Natural killer cell (primary cell): ENCODE measurements around the gene ZNF334. TPM values are rescaled to one million over a fixed set of nuclear protein-coding genes. Genes with fewer than 3 reads are reported as not detected.

Experiments used
- ATAC-seq, 3 donors: fragments of 150-1000 bp in 2 of 3; fragments of 200-7000 bp in 1 of 3; cut with Tn5 transposase; 1 replicate in 1 of 3; 2 replicates in 2 of 3; pipeline ENCODE4 v1.10.0; 2021; ENCODE audit warnings: mild to moderate bottlenecking in 2 of 3, moderate library complexity in 2 of 3
- DNase-seq, 2 donors: peaks; one replicate each; pipeline versions ENCODE4 v3.0.0 to v3.0.0-alpha.2; 2013 to 2021; ENCODE audit warnings: mixed read lengths in 1 of 2
- H3K27ac ChIP-seq: one replicate; pipeline ENCODE4 v1.5.1; 2013; ENCODE audit warnings: mild to moderate bottlenecking, low read length
- H3K27me3 ChIP-seq: one replicate; pipeline ENCODE4 v1.6.1; 2013; ENCODE audit warnings: low read length; ENCODE audit not compliant: control insufficient read depth, insufficient read depth
- H3K36me3 ChIP-seq: one replicate; pipeline ENCODE4 v1.6.1; 2013; ENCODE audit warnings: low read length; ENCODE audit not compliant: control insufficient read depth, insufficient read depth
- H3K4me1 ChIP-seq: one replicate; pipeline ENCODE4 v1.6.1; 2013; ENCODE audit warnings: low read length; ENCODE audit not compliant: control insufficient read depth, insufficient read depth
- H3K4me3 ChIP-seq: one replicate; pipeline ENCODE4 v1.5.1; 2013; ENCODE audit warnings: low read length
- H3K9me3 ChIP-seq: one replicate; pipeline ENCODE4 v1.6.1; 2013; ENCODE audit warnings: low read length; ENCODE audit not compliant: control insufficient read depth, insufficient read depth
- H3K27ac Mint-ChIP-seq, 2 donors: one replicate each; pipeline ENCODE4 v1.8.0; 2022; ENCODE audit warnings: mild to moderate bottlenecking in 2 of 2, mixed read lengths in 2 of 2, moderate library complexity in 1 of 2
- H3K27me3 Mint-ChIP-seq, 2 donors: one replicate each; pipeline ENCODE4 v1.8.0; 2022; ENCODE audit warnings: low read depth in 2 of 2, mixed read lengths in 2 of 2
- H3K36me3 Mint-ChIP-seq: one replicate; pipeline ENCODE4 v1.8.0; 2022; ENCODE audit warnings: mixed read lengths
- H3K4me1 Mint-ChIP-seq, 2 donors: one replicate each; pipeline ENCODE4 v1.8.0; 2022; ENCODE audit warnings: mixed read lengths in 2 of 2
- H3K4me3 Mint-ChIP-seq: one replicate; pipeline ENCODE4 v1.8.0; 2022; ENCODE audit warnings: mild to moderate bottlenecking, moderate library complexity, mixed read lengths
- H3K9me3 Mint-ChIP-seq, 2 donors: one replicate each; pipeline ENCODE4 v1.8.0; 2022; ENCODE audit warnings: mixed read lengths in 2 of 2
- WGBS: methylation state at CpG from one replicate; pipeline ENCODE4 v1.1.7; 2013; ENCODE audit warnings: missing lambda C conversion rate; ENCODE audit not compliant: insufficient coverage; 5-methylcytosine and 5-hydroxymethylcytosine counted together
- intact Hi-C: fragments of 100-400 bp; cut with micrococcal nuclease; formaldehyde crosslinking; loops from one replicate; pipeline ENCODE4 v1.14.2; 2022
- total RNA-seq, 4 donors: library from RNA; stranded (reverse); fragments of 120-200 nt in 1 of 4; gene quantifications; one replicate each; pipeline versions ENCODE4 v1.2.3 to v1.2.4, GENCODE V29; 2013 to 2022
- TF ChIP-seq, protein P1 (sequence below): fragments of 200-600 bp; IDR thresholded peaks from one replicate; pipeline ENCODE4 v1.8.0; 2022; ENCODE audit warnings: antibody characterized with exemption

The ZNF334 gene
- total RNA-seq, 3 donors from 2014 or later (not counting 1 experiment from before 2014, with no cell fraction given) = 0.43 to 0.59 (median 0.43) TPM

DNA sequence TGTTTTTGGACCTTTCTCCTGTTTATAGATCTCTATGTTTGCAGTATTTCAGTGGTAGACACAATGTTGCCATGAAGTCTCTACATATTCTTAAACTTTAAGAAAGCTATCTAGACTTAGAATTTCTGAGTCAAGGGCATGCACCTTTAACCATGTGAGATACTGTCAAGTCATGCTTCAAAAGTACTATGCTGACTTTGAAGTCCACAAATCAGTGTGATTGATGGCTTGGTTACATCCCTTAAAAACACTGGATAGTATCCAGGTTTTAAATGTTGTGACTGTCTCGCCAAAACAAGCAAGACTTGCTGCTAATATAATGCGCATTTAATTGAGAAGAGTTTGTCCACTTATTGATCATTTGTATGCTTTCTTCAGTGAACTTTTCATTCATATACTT lies 30.5 kb downstream of the ZNF334 start:
- WGBS = 100% methylated on average over 1 of the region's 2 CpGs
- Mint-ChIP-seq H3K4me3 (no peak overlapping the region), H3K27ac (no peak overlapping the region), H3K4me1 (no peaks in the 10 kb centered on the region), H3K27me3 (peaks cover 26 to 73% of the 10 kb centered on the region in 2 donors), H3K36me3 (no peaks in the 10 kb centered on the region), H3K9me3 (no peaks in the 10 kb centered on the region)
- Histone ChIP-seq H3K9me3 (no peaks in the 10 kb centered on the region), H3K4me3 (no peak overlapping the region), H3K27me3 (no peaks in the 10 kb centered on the region), H3K4me1 (no peaks in the 10 kb centered on the region), H3K36me3 (no peaks in the 10 kb centered on the region), H3K27ac (no peak overlapping the region)
- ATAC-seq (no peak), DNase-seq (no peak)
- TF ChIP-seq, protein P1, sequence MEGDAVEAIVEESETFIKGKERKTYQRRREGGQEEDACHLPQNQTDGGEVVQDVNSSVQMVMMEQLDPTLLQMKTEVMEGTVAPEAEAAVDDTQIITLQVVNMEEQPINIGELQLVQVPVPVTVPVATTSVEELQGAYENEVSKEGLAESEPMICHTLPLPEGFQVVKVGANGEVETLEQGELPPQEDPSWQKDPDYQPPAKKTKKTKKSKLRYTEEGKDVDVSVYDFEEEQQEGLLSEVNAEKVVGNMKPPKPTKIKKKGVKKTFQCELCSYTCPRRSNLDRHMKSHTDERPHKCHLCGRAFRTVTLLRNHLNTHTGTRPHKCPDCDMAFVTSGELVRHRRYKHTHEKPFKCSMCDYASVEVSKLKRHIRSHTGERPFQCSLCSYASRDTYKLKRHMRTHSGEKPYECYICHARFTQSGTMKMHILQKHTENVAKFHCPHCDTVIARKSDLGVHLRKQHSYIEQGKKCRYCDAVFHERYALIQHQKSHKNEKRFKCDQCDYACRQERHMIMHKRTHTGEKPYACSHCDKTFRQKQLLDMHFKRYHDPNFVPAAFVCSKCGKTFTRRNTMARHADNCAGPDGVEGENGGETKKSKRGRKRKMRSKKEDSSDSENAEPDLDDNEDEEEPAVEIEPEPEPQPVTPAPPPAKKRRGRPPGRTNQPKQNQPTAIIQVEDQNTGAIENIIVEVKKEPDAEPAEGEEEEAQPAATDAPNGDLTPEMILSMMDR = no peak
- intact Hi-C loops = no loop called here

DNA sequence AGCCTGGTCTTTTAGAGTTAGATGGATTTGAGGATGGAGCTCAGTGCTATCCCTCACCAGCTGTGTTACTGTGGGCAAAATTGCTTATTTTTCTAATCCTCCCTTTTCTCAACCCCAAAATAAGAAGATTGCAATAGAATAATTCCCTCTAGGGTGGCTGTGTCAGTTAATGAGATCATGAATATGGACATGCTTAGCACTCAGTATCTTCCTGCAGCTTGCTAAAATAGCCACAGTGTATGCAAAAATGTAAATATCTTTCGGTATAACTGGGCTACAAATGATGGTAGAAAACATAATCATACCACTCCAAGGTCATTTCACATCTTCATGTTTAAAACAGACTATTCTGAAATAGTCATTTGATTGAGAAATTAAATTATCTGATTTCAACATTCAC lies 35.7 kb downstream of the ZNF334 start:
- TF ChIP-seq, protein P1 = no peak
- H3K27ac ChIP-seq = no peak overlapping the region
- peaks cover 19 to 68% of the 10 kb centered on the region in 2 donors for H3K27me3 Mint-ChIP-seq
- no peaks in the 10 kb centered on the region for H3K9me3 Mint-ChIP-seq
- no peak for ATAC-seq
- no peaks in the 10 kb centered on the region for H3K36me3 ChIP-seq
- no peak overlapping the region for H3K4me3 Mint-ChIP-seq
- H3K4me1 Mint-ChIP-seq = peaks cover 0 to 5% of the 10 kb centered on the region in 2 donors
- no peaks in the 10 kb centered on the region for H3K4me1 ChIP-seq
- WGBS = no CpG with 5 or more reads among the region's 1 CpG
- no peaks in the 10 kb centered on the region for H3K9me3 ChIP-seq
- no peaks in the 10 kb centered on the region for H3K27me3 ChIP-seq
- DNase-seq = no peak
- intact Hi-C loops = no loop called here
- H3K36me3 Mint-ChIP-seq = no peaks in the 10 kb centered on the region
- no peak overlapping the region for H3K27ac Mint-ChIP-seq
- H3K4me3 ChIP-seq = no peak overlapping the region

DNA sequence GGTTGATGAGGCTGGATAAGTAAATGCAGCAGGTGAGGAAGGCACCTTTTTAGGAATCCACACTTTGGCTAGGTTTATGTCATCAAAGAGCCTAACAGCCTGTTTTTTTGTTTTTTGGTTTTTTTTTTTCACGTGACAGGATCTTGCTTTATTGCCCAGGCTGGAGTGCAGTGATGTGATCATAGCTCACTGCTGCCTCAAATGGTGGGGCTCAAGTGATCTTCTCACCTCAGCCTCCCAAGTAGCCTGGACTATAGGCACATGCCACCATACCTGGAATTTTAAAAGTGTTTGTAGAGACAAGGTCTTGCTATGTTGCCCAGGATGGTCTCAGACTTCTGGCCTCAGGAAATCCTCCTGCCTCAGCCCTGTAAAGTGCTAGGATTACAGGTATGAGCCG lies 36.1 kb downstream of the ZNF334 start:
- TF ChIP-seq, protein P1 = no peak
- intact Hi-C loops = no loop called here
- Histone ChIP-seq H3K27ac (no peak overlapping the region), H3K4me3 (no peak overlapping the region), H3K9me3 (no peaks in the 10 kb centered on the region), H3K36me3 (no peaks in the 10 kb centered on the region), H3K4me1 (no peaks in the 10 kb centered on the region), H3K27me3 (no peaks in the 10 kb centered on the region)
- no peak for DNase-seq
- peaks cover 0 to 5% of the 10 kb centered on the region in 2 donors for H3K4me1 Mint-ChIP-seq
- H3K27ac Mint-ChIP-seq = no peak overlapping the region
- WGBS = 95% methylated on average over 2 of the region's 2 CpGs
- no peak overlapping the region for H3K4me3 Mint-ChIP-seq
- ATAC-seq = no peak
- H3K27me3 Mint-ChIP-seq = peaks cover 19 to 72% of the 10 kb centered on the region in 2 donors
- no peaks in the 10 kb centered on the region for H3K36me3 Mint-ChIP-seq
- H3K9me3 Mint-ChIP-seq = no peaks in the 10 kb centered on the region

DNA sequence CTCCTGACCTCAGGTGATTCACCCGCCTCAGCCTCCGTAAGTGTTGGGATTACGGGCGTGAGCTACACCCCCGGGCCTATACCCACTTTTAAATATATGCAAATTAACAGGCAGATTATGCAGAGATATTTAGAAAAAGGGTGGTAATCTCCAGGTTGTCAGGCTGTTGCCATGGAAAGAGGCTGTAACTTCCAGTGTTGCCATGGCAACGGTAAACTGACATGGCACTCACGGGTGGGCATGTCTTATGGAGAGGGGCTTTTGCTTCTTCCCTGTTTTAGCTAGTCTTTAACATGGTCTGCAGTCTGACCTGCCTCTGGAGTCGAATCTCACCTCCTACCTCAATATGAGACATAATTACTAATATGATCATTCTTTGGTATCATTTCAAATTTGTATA lies 44.9 kb downstream of the ZNF334 start:
- Histone ChIP-seq H3K4me3 (no peak overlapping the region), H3K36me3 (no peaks in the 10 kb centered on the region), H3K9me3 (no peaks in the 10 kb centered on the region), H3K27me3 (no peaks in the 10 kb centered on the region), H3K27ac (no peak overlapping the region), H3K4me1 (no peaks in the 10 kb centered on the region)
- ATAC-seq (no peak), DNase-seq (no peak)
- H3K4me3 Mint-ChIP-seq = no peak overlapping the region
- no peak overlapping the region for H3K27ac Mint-ChIP-seq
- H3K36me3 Mint-ChIP-seq = no peaks in the 10 kb centered on the region
- 94% methylated on average over 6 of the region's 8 CpGs for WGBS
- peaks cover 10 to 37% of the 10 kb centered on the region in 2 donors for H3K27me3 Mint-ChIP-seq
- intact Hi-C loops = no loop called here
- no peaks in the 10 kb centered on the region for H3K4me1 Mint-ChIP-seq
- TF ChIP-seq, protein P1 = no peak
- H3K9me3 Mint-ChIP-seq = no peaks in the 10 kb centered on the region
